ENCODE data around the gene SEMA3A. TPM values are rescaled to one million over a fixed set of nuclear protein-coding genes. Genes with fewer than 3 reads are reported as not detected.

SEMA3A gene
- total RNA-seq, 1 donor: 47.1 TPM

GRCh38 chr7:84108787-84109186 is 85.8 kb downstream of the SEMA3A start:
- H3K4me3 ChIP-seq (ENCODE audit: low read depth, low read length): no peak overlapping the region
- no peak for DNase-seq (ENCODE audit: low read depth)
- TF ChIP-seq CTCF (IDR thresholded peaks at IDR 0.05; ENCODE audit: insufficient read depth, low read depth, low read length): no peak

GRCh38 chr7:84108119-84108518 is 86.5 kb downstream of the SEMA3A start:
- DNase-seq (ENCODE audit: low read depth): no peak
- no peak overlapping the region for H3K4me3 ChIP-seq (ENCODE audit: low read depth, low read length)
- no peak for TF ChIP-seq CTCF (IDR thresholded peaks at IDR 0.05; ENCODE audit: insufficient read depth, low read depth, low read length)

GRCh38 chr7:84107259-84107658 is 87.3 kb downstream of the SEMA3A start:
- TF ChIP-seq CTCF (IDR thresholded peaks at IDR 0.05; ENCODE audit: insufficient read depth, low read depth, low read length): no peak
- no peak for DNase-seq (ENCODE audit: low read depth)
- H3K4me3 ChIP-seq (ENCODE audit: low read depth, low read length): no peak overlapping the region

GRCh38 chr7:84106291-84106690 is 88.3 kb downstream of the SEMA3A start:
- no peak for TF ChIP-seq CTCF (IDR thresholded peaks at IDR 0.05; ENCODE audit: insufficient read depth, low read depth, low read length)
- no peak for DNase-seq (ENCODE audit: low read depth)
- H3K4me3 ChIP-seq (ENCODE audit: low read depth, low read length): no peak overlapping the region

GRCh38 chr7:84105586-84105985 is 89.0 kb downstream of the SEMA3A start:
- no peak overlapping the region for H3K4me3 ChIP-seq (ENCODE audit: low read depth, low read length)
- no peak for TF ChIP-seq CTCF (IDR thresholded peaks at IDR 0.05; ENCODE audit: insufficient read depth, low read depth, low read length)
- DNase-seq (ENCODE audit: low read depth): no peak

DNA sequence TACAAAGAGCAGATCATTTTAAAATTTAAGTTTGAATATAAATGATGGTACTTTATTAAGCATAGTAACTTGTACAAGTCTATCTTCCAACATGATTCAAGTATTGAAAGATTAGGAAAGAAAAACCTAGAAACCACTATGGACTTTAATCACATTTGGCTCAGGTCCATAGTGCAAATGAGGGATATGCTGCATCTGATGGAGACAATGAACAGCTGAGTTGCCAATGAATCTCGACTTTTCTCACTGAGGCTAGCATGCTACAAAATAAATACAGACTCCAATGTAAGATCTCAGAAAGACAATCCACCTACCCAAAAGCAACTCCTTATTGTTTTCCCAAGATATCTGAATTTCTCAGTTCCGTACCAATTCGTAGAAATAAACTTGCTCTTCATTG is 89.8 kb downstream of the SEMA3A start:
- TF ChIP-seq CTCF (IDR thresholded peaks at IDR 0.05; ENCODE audit: insufficient read depth, low read depth, low read length): no peak
- H3K4me3 ChIP-seq (ENCODE audit: low read depth, low read length): no peak overlapping the region
- DNase-seq (ENCODE audit: low read depth): no peak

DNA sequence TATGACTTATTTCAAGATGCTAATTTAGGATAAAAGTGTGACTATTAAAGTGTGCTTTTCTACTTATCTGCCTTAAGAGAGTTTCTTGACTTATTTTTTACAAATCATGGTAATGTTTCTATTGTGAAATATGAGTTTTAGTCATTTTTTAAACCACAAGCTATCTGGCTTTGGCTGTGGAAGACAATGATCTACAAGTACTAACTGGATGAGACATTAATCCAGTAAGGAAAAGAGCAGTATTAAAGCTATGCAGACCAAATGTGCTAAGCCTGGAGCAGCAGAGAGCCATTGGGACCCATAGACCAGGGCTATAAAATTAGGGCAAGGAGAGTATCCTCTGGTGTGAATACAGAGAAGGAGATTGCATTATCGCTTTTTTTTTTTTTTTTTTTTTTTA is 92.4 kb downstream of the SEMA3A start:
- DNase-seq (ENCODE audit: low read depth): no peak
- no peak for TF ChIP-seq CTCF (IDR thresholded peaks at IDR 0.05; ENCODE audit: insufficient read depth, low read depth, low read length)
- H3K4me3 ChIP-seq (ENCODE audit: low read depth, low read length): no peak overlapping the region

Measured in fibroblast of villous mesenchyme (primary cell).